Measurements from ENCODE around the gene SPATA24.
A peak's percentile ranks its signal among the peaks of the same experiment; 100 is the strongest.

The SPATA24 gene

DNA sequence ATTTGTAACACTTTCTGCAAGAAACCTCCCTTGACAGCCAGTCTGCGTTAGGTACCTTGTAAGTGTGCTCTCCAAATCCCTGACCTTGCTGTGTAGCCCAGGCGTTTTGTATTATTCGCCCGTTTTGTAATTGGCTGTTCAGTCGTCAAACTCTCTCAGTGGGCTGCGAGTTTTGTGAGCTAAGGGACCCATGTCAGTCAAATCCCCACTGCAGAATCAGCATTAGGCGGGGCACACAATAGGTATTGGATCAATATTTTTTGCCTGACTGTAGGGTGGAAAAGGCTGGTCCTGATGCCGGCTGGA is 34.8 kb upstream of the SPATA24 start:
- no peak overlapping the region for H3K9ac ChIP-seq

DNA sequence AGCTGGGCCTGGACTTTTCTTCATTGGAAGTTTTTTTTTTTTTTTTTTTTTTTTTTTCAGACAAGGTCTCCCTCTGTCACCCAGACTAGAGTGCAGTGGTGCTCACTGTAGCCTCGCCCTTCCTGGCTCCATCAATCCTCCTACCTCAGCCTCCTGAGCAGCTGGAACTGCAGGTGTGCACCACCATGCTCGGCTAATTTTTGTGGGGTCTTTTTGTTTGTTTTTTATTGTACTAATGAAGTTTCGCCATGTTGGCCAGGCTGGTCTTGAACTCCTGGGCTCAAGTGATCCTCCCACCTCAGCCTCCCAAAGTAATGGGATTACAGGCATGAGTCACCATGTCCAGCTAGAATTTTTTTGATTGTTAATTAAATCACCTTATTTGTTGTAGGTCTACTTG is 31.8 kb upstream of the SPATA24 start:
- Histone ChIP-seq H3K4me2 (no peak overlapping the region), H4K20me1 (no peaks in the 10 kb centered on the region), H3K9me3 (no peaks in the 10 kb centered on the region), H3K4me3 (no peak overlapping the region), H3K9ac (no peak overlapping the region), H3K36me3 (peaks cover 17% of the 10 kb centered on the region), H3K27me3 (no peaks in the 10 kb centered on the region), H3K27ac (no peak overlapping the region), H3K4me1 (peaks cover 15% of the 10 kb centered on the region)
- no peak for TF ChIP-seq Cebpa-rat (IDR thresholded peaks at IDR 0.05)

More for the DNA sequence above, 34.8 kb upstream of the SPATA24 start:
- no peaks in the 10 kb centered on the region for H4K20me1 ChIP-seq
- peak overlapping the region; percentile 83 for H3K4me3 ChIP-seq
- H3K27ac ChIP-seq = no peak overlapping the region
- H3K27me3 ChIP-seq = no peaks in the 10 kb centered on the region
- peaks cover 25% of the 10 kb centered on the region for H3K4me1 ChIP-seq
- H3K9me3 ChIP-seq = no peaks in the 10 kb centered on the region
- TF ChIP-seq Cebpa-rat (IDR thresholded peaks at IDR 0.05) = no peak
- H3K36me3 ChIP-seq = peaks cover 10% of the 10 kb centered on the region
- peak overlapping the region; percentile 84 for H3K4me2 ChIP-seq

- Histone ChIP-seq H3K36me3 (peaks cover 31% of the 10 kb centered on the region), H3K4me1 (no peaks in the 10 kb centered on the region), H3K4me3 (no peak overlapping the region), H3K9ac (no peak overlapping the region), H3K9me3 (no peaks in the 10 kb centered on the region), H4K20me1 (no peaks in the 10 kb centered on the region), H3K4me2 (no peak overlapping the region), H3K27me3 (no peaks in the 10 kb centered on the region), H3K27ac (no peak overlapping the region)
- no peak for TF ChIP-seq Cebpa-rat (IDR thresholded peaks at IDR 0.05)
These were observed 27.8 kb upstream of the SPATA24 start for GRCh38 chr5:139431706-139432105.

DNA sequence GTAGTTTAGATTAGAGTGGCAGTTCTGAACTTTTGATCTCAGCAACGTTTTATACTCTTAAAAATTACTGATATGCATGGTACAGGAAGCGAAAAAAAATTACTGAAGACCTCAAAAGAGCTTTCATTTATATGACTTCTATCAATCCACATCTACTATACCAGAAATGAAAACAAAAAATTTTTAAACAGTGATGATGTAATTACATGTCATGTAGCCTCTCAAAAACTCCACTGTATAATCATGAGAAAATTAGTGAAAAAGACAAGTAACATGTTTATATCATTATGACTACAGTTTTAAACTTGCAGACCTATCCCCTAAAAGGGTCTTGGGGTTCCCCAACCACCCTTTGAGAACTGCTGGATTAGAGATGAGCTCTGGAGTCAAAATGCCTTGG is 26.1 kb upstream of the SPATA24 start:
- no peak overlapping the region for H3K27ac ChIP-seq
- no peak overlapping the region for H3K4me2 ChIP-seq
- TF ChIP-seq Cebpa-rat (IDR thresholded peaks at IDR 0.05) = no peak
- H4K20me1 ChIP-seq = no peaks in the 10 kb centered on the region
- no peaks in the 10 kb centered on the region for H3K4me1 ChIP-seq
- H3K9ac ChIP-seq = no peak overlapping the region
- no peak overlapping the region for H3K4me3 ChIP-seq
- H3K9me3 ChIP-seq = no peaks in the 10 kb centered on the region
- no peaks in the 10 kb centered on the region for H3K27me3 ChIP-seq
- peaks cover 45% of the 10 kb centered on the region for H3K36me3 ChIP-seq

- Histone ChIP-seq H3K36me3 (peaks cover 51% of the 10 kb centered on the region), H3K27me3 (no peaks in the 10 kb centered on the region), H3K4me3 (no peak overlapping the region), H3K4me2 (no peak overlapping the region), H3K27ac (no peak overlapping the region), H3K9me3 (no peaks in the 10 kb centered on the region), H3K9ac (no peak overlapping the region), H4K20me1 (no peaks in the 10 kb centered on the region), H3K4me1 (peaks cover 14% of the 10 kb centered on the region; the same call in 1 of the 2 replicates)
- no peak for TF ChIP-seq Cebpa-rat (IDR thresholded peaks at IDR 0.05)
These were observed 22.5 kb upstream of the SPATA24 start for GRCh38 chr5:139426203-139426885.

DNA sequence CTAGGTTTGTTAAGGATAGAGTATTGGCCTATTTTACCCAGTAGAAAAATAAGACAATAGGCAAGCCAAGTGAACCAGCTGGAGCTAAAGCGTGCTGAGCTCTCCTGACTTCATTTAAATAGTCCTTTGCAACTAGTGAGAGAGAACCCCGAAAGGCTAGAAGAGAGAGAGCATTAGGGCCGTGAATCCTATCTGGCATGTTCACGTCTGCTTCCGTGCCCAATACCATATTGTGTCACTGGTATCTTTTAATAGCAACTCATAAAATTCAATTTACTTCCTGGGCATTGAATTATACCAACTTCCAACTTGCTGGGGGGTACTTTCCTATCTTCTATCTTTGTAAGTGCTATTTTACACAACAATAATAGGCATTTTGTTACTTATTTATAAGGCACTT is 21.6 kb upstream of the SPATA24 start:
- H3K4me2 ChIP-seq = no peak overlapping the region
- H3K9ac ChIP-seq = no peak overlapping the region
- H3K4me3 ChIP-seq = no peak overlapping the region
- no peak overlapping the region for H3K27ac ChIP-seq
- H3K4me1 ChIP-seq = peaks cover 18% of the 10 kb centered on the region; the same call in 1 of the 2 replicates
- TF ChIP-seq Cebpa-rat (IDR thresholded peaks at IDR 0.05) = no peak
- H3K36me3 ChIP-seq = peaks cover 55% of the 10 kb centered on the region
- H3K27me3 ChIP-seq = no peaks in the 10 kb centered on the region
- no peaks in the 10 kb centered on the region for H3K9me3 ChIP-seq
- H4K20me1 ChIP-seq = no peaks in the 10 kb centered on the region

DNA sequence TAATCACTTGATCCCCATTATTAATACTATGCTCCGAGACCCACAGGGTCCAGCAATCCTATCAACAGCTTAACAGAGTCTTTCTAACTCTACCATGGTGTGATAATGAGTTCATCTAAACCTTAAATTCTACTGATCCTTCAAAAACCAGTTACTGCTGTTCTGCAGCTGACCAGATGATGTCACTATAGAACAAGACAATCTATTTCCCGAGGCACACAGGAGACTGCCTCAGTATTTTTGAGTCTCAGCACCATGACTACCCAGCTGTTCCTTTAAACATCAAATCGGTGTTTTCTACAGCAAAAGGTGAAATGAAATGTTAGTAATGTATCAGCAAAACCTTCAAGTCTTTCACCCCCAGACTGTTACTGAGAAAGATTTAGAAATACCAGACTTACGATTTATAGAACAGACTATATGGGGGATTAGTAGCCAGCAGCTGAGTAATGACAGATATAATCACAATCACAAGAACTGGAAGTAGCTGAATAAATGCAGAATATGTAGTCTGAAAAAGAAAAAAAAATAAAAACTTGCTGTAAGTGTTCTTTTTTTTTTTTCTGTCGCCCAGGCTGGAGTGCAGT is 18.5 kb upstream of the SPATA24 start:
- H3K36me3 ChIP-seq = peaks cover 48% of the 10 kb centered on the region
- H3K27ac ChIP-seq = no peak overlapping the region
- no peak overlapping the region for H3K9ac ChIP-seq
- no peak overlapping the region for H3K4me3 ChIP-seq
- H3K4me1 ChIP-seq = peaks cover 48% of the 10 kb centered on the region
- H3K9me3 ChIP-seq = no peaks in the 10 kb centered on the region
- TF ChIP-seq Cebpa-rat (IDR thresholded peaks at IDR 0.05) = no peak
- no peaks in the 10 kb centered on the region for H4K20me1 ChIP-seq
- no peaks in the 10 kb centered on the region for H3K27me3 ChIP-seq
- no peak overlapping the region for H3K4me2 ChIP-seq

GRCh38 chr5:139419226-139420192 is 15.6 kb upstream of the SPATA24 start:
- Histone ChIP-seq H3K4me2 (peak overlapping the region; percentile 83), H3K9me3 (no peaks in the 10 kb centered on the region), H3K9ac (peak overlapping the region; percentile 44; the same call in 1 of the 2 replicates), H4K20me1 (no peaks in the 10 kb centered on the region), H3K36me3 (peaks cover 20% of the 10 kb centered on the region), H3K4me1 (peaks cover 77% of the 10 kb centered on the region), H3K4me3 (no peak overlapping the region), H3K27me3 (no peaks in the 10 kb centered on the region), H3K27ac (peak overlapping the region; percentile 81)
- no peak for TF ChIP-seq Cebpa-rat (IDR thresholded peaks at IDR 0.05)

DNA sequence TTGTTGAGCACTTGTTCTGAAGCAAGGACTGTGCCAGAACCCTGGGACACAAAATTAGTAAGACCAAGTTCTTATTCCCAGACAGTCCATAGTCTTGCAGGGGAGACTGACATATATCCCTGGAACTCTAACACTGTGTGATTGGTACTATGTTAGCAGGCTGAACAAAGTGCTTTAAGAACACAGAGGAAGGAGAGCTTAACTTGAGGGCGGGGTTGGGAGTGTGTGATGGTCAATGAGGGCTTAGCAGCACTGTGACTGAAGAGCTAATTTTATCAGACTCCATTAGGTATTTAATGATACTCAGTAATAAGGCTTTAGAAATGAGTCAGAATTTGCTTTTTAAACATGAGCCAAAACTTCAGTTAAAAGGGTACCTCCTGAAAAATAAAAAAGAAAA is 14.9 kb upstream of the SPATA24 start:
- no peak for TF ChIP-seq Cebpa-rat (IDR thresholded peaks at IDR 0.05)
- H3K4me1 ChIP-seq = peaks cover 84% of the 10 kb centered on the region
- H3K36me3 ChIP-seq = peaks cover 14% of the 10 kb centered on the region
- H3K9me3 ChIP-seq = no peaks in the 10 kb centered on the region
- H3K4me3 ChIP-seq = no peak overlapping the region
- H3K9ac ChIP-seq = peak overlapping the region; percentile 44; the same call in 1 of the 2 replicates
- H3K4me2 ChIP-seq = peak overlapping the region; percentile 83
- peak overlapping the region; percentile 81 for H3K27ac ChIP-seq
- H4K20me1 ChIP-seq = no peaks in the 10 kb centered on the region
- H3K27me3 ChIP-seq = no peaks in the 10 kb centered on the region

All from BLaER1 (cell line).